Iris pigment epithelial cell (primary cell): Measurements from ENCODE around the gene UBE2G2.

ENCODE experiments used
- DNase-seq: peaks from one replicate; pipeline ENCODE4 v3.0.0-alpha.2; 2011; ENCODE audit warnings: low read depth

Gene UBE2G2

GRCh38 chr21:44801468-44802395 lies at the start of gene UBE2G2:
UBE2G2 (minus strand) TSS chr21:44801820; CDS start chr21:44801748, 72 bp downstream.
- peak; percentile 76 for DNase-seq

GRCh38 chr21:44850905-44851657 lies 49.5 kb upstream of the UBE2G2 start:
- DNase-seq = no peak

GRCh38 chr21:44850208-44850800 lies 48.7 kb upstream of the UBE2G2 start:
- DNase-seq = no peak

- no peak for DNase-seq
Observed at GRCh38 chr21:44849616-44850130, 48.1 kb upstream of the UBE2G2 start.

GRCh38 chr21:44848821-44849521 lies 47.4 kb upstream of the UBE2G2 start:
- DNase-seq = no peak

- no peak for DNase-seq
Observed at GRCh38 chr21:44847261-44848056, 45.8 kb upstream of the UBE2G2 start.

GRCh38 chr21:44846485-44847260 lies 45.1 kb upstream of the UBE2G2 start:
- peak; percentile 57 for DNase-seq

- no peak for DNase-seq
Observed at GRCh38 chr21:44846224-44846484, 44.5 kb upstream of the UBE2G2 start.

GRCh38 chr21:44845418-44846223 lies 44.0 kb upstream of the UBE2G2 start:
- peak; percentile 62 for DNase-seq

GRCh38 chr21:44844256-44844655 lies 42.6 kb upstream of the UBE2G2 start:
- DNase-seq = no peak

GRCh38 chr21:44842721-44843445 lies 41.3 kb upstream of the UBE2G2 start:
- no peak for DNase-seq

- no peak for DNase-seq
Observed at GRCh38 chr21:44842087-44842486, 40.5 kb upstream of the UBE2G2 start.

- DNase-seq = no peak
Observed at GRCh38 chr21:44840771-44841170, 39.2 kb upstream of the UBE2G2 start.

- no peak for DNase-seq
Observed at GRCh38 chr21:44838951-44839350, 37.3 kb upstream of the UBE2G2 start.

GRCh38 chr21:44838039-44838895 lies 36.6 kb upstream of the UBE2G2 start:
- no peak for DNase-seq

- DNase-seq = no peak
Observed at GRCh38 chr21:44837537-44837936, 35.9 kb upstream of the UBE2G2 start.

GRCh38 chr21:44836666-44837471 lies 35.2 kb upstream of the UBE2G2 start:
- peak; percentile 26 for DNase-seq
